ENCODE measurements around the gene AP2M1.
A peak's percentile ranks its signal among the peaks of the same experiment; 100 is the strongest.
"Not testable (repeated sequence)": the region's sequence is repeated elsewhere in the genome, so short reads cannot be mapped to it uniquely, and the experiment has no call there.

AP2M1 gene

DNA sequence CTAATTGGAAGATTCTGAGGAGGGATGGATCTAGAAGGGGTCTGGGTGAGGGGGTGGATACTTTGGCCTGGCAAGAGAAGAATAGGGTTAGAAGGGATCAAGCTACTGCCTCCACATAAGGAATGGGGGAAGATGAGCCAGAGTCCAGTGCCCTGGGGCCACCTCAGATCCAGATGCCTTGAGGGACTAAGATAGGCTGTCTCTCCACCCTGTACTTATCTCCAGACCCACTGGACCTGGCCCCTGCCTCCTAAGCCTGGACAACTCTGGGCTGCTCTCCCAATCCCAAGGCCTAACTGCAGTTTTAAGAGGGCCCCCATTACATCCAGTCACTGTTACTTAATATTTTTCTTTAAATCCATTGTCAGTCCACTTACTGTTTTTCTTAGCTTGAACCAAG lies 17.4 kb upstream of the AP2M1 start:
- no peak for DNase-seq (ENCODE audit: low read depth, low spot score)

- DNase-seq (ENCODE audit: low read depth, low spot score) = no peak
Measured at GRCh38 chr3:184158404-184158803, 16.3 kb upstream of the AP2M1 start.

GRCh38 chr3:184160456-184160855 lies 14.2 kb upstream of the AP2M1 start:
- DNase-seq (ENCODE audit: low read depth, low spot score) = no peak

DNA sequence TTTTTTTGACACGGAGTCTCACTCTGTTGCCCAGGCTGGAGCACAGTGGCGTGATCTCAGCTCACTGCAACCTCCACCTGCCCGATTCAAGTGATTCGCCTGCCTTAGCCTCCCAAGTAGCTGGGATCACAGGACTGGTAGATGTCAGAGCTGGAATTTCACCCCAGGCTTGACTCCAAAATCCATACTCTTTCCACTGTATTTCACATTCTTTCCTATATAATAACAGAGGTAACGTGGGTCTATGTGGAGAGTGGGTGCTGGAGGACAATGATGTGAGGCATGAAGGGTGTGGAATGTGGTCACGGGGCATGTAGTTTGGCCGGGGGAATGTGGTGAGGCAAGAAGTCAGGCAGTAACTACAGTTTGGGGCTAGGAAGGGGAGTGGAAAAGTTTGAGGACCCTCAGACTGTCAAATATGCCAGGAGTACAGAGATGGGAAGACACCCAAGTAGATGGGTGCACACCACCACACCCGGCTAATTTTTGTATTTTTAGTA lies 12.0 kb upstream of the AP2M1 start:
- DNase-seq (ENCODE audit: low read depth, low spot score) = not testable (repeated sequence)

GRCh38 chr3:184164648-184165330 lies 9.9 kb upstream of the AP2M1 start:
- no peak for DNase-seq (ENCODE audit: low read depth, low spot score)

DNA sequence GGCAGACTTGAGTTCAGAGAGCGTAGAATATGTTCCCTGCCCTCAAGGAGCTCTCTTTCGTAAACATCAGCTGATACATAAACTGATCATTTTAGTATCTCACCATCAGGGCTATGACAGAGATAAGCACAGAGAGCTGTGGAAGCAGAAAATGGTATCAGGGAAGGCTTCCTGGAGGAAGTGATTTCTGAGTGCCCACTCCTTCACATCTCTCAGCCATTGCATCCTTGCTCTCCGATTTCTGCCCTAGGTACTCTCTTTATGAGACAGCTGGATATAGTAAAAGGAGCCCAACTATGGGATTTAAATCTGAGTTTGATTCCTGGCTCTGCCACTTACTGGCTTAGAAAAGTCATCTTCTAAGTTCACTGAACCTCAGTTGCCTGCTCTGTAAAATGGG lies 9.1 kb upstream of the AP2M1 start:
- DNase-seq (ENCODE audit: low read depth, low spot score) = no peak

GRCh38 chr3:184166671-184167070 lies 8.0 kb upstream of the AP2M1 start:
- no peak for DNase-seq (ENCODE audit: low read depth, low spot score)

DNA sequence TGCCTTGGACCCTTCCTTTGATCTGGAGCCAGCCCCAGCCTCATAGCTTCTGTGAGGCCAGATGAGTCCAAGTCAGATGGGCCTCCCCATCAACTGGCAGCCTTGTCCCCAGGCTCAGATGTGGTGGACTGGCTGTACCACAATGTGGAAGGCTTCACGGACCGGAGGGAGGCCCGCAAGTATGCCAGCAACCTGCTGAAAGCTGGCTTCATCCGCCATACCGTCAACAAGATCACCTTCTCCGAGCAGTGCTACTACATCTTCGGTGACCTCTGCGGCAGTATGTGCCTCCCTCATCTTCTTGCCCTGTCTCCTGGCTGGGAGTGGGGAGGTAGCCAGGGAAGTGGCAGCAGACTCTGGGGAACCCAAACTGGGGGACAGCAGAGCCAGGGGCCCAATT lies 6.9 kb upstream of the AP2M1 start:
- no peak for DNase-seq (ENCODE audit: low read depth, low spot score)

GRCh38 chr3:184168363-184169120 lies 6.1 kb upstream of the AP2M1 start:
- no peak for DNase-seq (ENCODE audit: low read depth, low spot score)

GRCh38 chr3:184169896-184170875 lies 4.5 kb upstream of the AP2M1 start:
- no peak for DNase-seq (ENCODE audit: low read depth, low spot score)

DNA sequence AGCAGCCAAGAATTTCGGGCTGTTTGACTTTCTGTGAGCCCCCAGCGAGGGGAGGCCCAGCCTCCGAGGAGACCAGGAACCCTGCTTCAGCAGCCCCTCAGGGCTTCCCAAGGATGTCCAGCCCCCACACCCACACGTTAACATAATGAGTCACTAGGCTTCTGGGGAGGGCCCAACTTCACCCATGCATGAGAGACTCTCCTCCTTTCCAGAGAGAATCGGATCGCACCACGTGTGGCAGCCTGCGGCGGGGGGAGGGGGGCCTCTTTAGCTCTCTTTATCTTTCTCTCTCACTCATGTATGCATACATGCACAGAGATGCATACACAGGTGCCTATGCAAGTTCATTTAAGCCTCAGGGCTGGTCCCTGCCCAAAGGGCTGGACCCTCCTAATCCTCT lies 3.1 kb upstream of the AP2M1 start:
- DNase-seq (ENCODE audit: low read depth, low spot score) = no peak

DNA sequence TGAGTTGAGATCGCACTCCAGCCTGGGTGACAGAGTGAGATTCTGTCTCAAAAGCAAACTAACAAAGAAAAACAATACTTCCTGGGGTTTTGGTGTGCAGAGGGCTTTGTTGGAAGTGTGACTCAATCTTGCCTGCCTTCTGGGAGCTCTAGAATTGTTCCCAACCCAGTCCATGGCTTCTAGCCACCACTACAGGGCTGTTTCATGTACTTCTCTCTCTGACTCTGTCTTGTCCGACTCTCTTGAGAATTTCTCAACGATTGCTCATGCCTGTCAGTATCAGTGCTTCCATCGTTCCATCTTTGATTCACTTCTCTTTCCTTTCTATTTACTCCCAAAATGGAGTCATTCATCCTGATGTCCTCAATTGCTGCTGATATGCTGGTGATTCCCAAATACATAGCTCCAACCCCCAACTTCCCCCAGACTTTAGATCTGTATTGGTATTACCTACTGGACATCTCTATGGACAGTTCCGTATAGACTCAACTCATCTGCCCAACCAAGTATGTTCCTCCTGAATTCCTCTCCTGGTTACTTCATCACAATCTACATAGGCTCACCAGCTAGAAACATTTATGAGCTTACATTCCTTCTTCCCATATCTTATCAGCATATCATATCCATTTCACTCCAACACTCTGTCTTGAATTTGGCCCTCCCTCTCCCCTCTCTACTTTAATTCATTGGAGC lies 1.8 kb upstream of the AP2M1 start:
- DNase-seq (ENCODE audit: low read depth, low spot score) = no peak

DNA sequence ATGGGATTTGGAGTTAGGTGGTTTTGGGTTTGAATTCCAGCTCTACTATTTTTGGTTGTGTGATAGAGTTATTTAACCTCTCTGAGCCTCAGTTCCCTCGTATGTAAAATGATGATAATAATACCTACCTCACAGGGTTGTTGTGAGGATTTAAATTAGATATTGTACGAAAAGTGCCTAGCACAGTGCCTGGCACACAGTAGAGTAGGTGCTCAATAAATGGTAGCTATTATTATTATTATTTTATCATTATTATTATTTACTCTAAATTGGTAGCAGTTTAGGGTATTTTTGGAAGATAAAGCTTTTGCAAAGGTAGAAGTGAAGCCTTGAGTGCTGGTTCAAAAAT lies 1.3 kb upstream of the AP2M1 start:
- no peak for DNase-seq (ENCODE audit: low read depth, low spot score)

DNA sequence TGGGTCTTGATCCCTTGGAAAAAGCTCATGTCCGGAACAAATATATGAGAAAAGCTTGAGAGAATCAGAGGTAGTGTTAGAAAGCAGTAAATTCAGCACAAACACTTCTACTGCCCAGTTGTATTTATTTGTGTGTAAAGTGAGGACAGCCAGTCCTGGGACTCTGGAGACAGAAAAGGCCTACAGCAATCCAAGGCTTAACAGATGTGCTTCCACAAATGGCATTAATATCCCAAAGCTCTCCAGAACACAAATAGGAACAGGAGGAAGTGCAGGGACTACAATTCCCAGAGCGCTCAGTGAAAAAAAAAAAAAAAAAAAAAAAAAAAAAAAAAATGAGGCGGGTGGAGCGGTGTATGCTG lies 390 bp upstream of the AP2M1 start:
- DNase-seq (ENCODE audit: low read depth, low spot score) = no peak

DNA sequence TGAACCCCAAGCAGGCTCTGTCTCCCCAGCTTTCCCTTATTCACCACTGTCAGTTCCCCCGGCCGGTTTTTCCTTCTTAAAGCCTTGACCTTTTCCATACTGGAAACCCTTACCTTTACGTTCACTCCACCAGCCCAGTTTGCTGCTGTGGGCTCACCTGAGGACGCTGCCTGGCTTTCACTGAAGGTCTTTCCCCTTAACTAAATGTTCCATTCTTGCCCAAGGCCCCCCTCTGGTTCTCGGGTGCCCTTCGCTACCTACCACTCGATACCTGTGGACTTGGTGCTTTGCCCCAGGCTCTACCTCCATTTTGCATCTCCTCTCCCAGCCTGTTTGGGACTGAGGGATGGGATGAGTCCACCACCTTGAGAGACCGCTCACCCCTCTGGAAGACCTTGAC lies 851 bp downstream of the AP2M1 start:
- DNase-seq (ENCODE audit: low read depth, low spot score) = no peak

DNA sequence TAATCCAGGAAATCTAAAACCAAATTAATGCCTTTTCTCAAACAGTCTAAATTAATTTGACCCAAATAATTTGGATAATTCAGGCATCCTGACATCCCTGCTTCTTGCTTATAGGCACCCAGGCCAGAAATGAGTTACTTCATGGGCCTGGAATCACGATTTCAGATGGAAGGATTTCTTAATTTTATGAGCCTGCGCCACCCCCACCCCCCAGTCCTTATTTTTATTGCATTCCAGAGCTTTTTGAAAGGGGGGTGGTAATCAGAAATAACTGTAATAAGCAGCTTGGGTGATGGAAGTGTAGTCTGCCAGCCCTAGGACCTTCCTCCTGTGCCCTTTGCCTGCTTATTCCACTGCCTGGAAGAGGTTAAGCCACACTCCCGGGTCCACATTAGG lies 1.3 kb downstream of the AP2M1 start:
- DNase-seq (ENCODE audit: low read depth, low spot score) = no peak

- peak; percentile 95 for DNase-seq (ENCODE audit: low read depth, low spot score)
Measured at GRCh38 chr3:184176377-184177330, 2.0 kb downstream of the AP2M1 start.

DNA sequence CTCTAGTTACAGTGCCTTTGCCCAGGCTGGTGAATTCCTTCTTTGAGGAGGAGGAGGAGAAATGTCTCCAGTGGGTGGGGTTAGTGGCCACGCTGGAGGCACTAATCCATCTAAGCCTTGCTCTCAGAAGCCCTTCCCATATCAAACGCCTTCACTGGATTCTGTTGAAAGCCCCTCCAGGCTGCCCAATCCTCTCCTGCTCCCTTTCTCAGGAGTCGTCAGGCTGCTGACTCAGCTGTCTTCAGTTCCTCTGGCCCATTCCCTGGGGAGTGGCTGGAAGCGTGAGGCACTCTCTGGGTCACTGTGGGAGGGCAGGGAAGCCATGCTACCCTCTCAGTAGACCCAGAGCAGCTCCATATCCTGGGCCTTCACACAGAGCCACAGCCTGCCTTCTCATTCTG lies 2.7 kb downstream of the AP2M1 start:
- DNase-seq (ENCODE audit: low read depth, low spot score) = no peak

- DNase-seq (ENCODE audit: low read depth, low spot score) = no peak
Measured at GRCh38 chr3:184177767-184178306, 3.2 kb downstream of the AP2M1 start.

- DNase-seq (ENCODE audit: low read depth, low spot score) = no peak
Measured at GRCh38 chr3:184178521-184179138, 4.0 kb downstream of the AP2M1 start.

Measured in brain pericyte (primary cell).